GM08714 (cell line): ENCODE data around the gene CEP72.

Experiments
- H3K4me3 ChIP-seq: fragments of 200-500 bp; sonication (Bioruptor generic); 2 replicates; pipeline ENCODE4 v1.5.1; 2014; ENCODE audit warnings: mild to moderate bottlenecking, low read length, inconsistent platforms
- ZNF274 ChIP-seq: IDR thresholded peaks from 2 replicates; pipeline ENCODE4 v1.6.1; 2012; ENCODE audit warnings: mild to moderate bottlenecking, low read depth, low read length

The CEP72 gene

GRCh38 chr5:610011-610743 is 2.0 kb upstream of the CEP72 start:
- TF ChIP-seq ZNF274: no peak
- H3K4me3 ChIP-seq: no peak overlapping the region

GRCh38 chr5:610744-611730 is 1.1 kb upstream of the CEP72 start:
- TF ChIP-seq ZNF274: no peak
- H3K4me3 ChIP-seq: peak overlapping the region; percentile 83; the same call in 1 of the 2 replicates

GRCh38 chr5:612498-613424 is 621 bp downstream of the CEP72 start:
- no peak for TF ChIP-seq ZNF274

GRCh38 chr5:616484-617039 is 4.4 kb downstream of the CEP72 start:
- no peak overlapping the region for H3K4me3 ChIP-seq
- TF ChIP-seq ZNF274: no peak

More at GRCh38 chr5:612498-613424, 621 bp downstream of the CEP72 start:
- peak overlapping the region; percentile 98 for H3K4me3 ChIP-seq

- no peak overlapping the region for H3K4me3 ChIP-seq
- no peak for TF ChIP-seq ZNF274
Observed at GRCh38 chr5:617896-618295, 5.8 kb downstream of the CEP72 start.

GRCh38 chr5:618450-618849 is 6.3 kb downstream of the CEP72 start:
- no peak overlapping the region for H3K4me3 ChIP-seq
- no peak for TF ChIP-seq ZNF274

- no peak overlapping the region for H3K4me3 ChIP-seq
- TF ChIP-seq ZNF274: no peak
Observed at GRCh38 chr5:619444-619843, 7.3 kb downstream of the CEP72 start.

- no peak for TF ChIP-seq ZNF274
- no peak overlapping the region for H3K4me3 ChIP-seq
Observed at GRCh38 chr5:620152-620551, 8.0 kb downstream of the CEP72 start.

- no peak for TF ChIP-seq ZNF274
- H3K4me3 ChIP-seq: no peak overlapping the region
Observed at GRCh38 chr5:620586-621180, 8.5 kb downstream of the CEP72 start.

GRCh38 chr5:621341-621761 is 9.2 kb downstream of the CEP72 start:
- H3K4me3 ChIP-seq: no peak overlapping the region
- no peak for TF ChIP-seq ZNF274

GRCh38 chr5:622359-622758 is 10.2 kb downstream of the CEP72 start:
- no peak for TF ChIP-seq ZNF274

GRCh38 chr5:622946-623522 is 10.9 kb downstream of the CEP72 start:
- no peak overlapping the region for H3K4me3 ChIP-seq
- TF ChIP-seq ZNF274: no peak

More at GRCh38 chr5:622359-622758, 10.2 kb downstream of the CEP72 start:
- no peak overlapping the region for H3K4me3 ChIP-seq

- TF ChIP-seq ZNF274: no peak
Observed at GRCh38 chr5:623531-623930, 11.4 kb downstream of the CEP72 start.

More at GRCh38 chr5:623531-623930, 11.4 kb downstream of the CEP72 start:
- H3K4me3 ChIP-seq: no peak overlapping the region
